Spleen (tissue), 11 donors: ENCODE results near the gene S100A8. TPM values are rescaled to one million over a fixed set of nuclear protein-coding genes. Genes with fewer than 3 reads are reported as not detected.

Experiments
- DNase-seq: peaks from one replicate; pipeline ENCODE4 v3.0.0-alpha.2; 2020
- H3K27ac ChIP-seq, 8 donors: fragments of 200-600 bp; sonication (generic) in 7 of 8; 1 replicate in 4 of 8; 2 replicates in 4 of 8; pipeline versions ENCODE4 v1.5.0 to v1.8.0; 2016 to 2021; ENCODE audit warnings: inconsistent platforms in 4 of 8, mild to moderate bottlenecking in 4 of 8, moderate library complexity in 1 of 8
- H3K27me3 ChIP-seq, 7 donors: fragments of 200-600 bp; sonication (generic) in 6 of 7; replicated peaks in 1 of 7; 1 replicate in 4 of 7; 2 replicates in 3 of 7; pipeline versions ENCODE4 v1.5.0 to v1.8.0; 2016 to 2021; ENCODE audit warnings: inconsistent platforms in 3 of 7, mild to moderate bottlenecking in 1 of 7
- H3K36me3 ChIP-seq, 6 donors: fragments of 200-600 bp; sonication (generic) in 5 of 6; 1 replicate in 4 of 6; 2 replicates in 2 of 6; pipeline versions ENCODE4 v1.5.0 to v1.8.0; 2016 to 2021; ENCODE audit warnings: inconsistent platforms in 2 of 6
- H3K4me1 ChIP-seq, 6 donors: fragments of 200-600 bp; sonication (generic) in 5 of 6; 1 replicate in 3 of 6; 2 replicates in 3 of 6; pipeline versions ENCODE4 v1.5.0 to v1.8.0; 2016 to 2021; ENCODE audit warnings: inconsistent platforms in 3 of 6
- H3K4me3 ChIP-seq, 8 donors: fragments of 200-600 bp; sonication (generic) in 7 of 8; 1 replicate in 4 of 8; 2 replicates in 4 of 8; pipeline versions ENCODE4 v1.5.0 to v1.8.0; 2016 to 2021; ENCODE audit warnings: inconsistent platforms in 4 of 8, mild to moderate bottlenecking in 4 of 8, moderate library complexity in 2 of 8
- H3K9me3 ChIP-seq, 8 donors: fragments of 200-600 bp; sonication (generic) in 7 of 8; 1 replicate in 4 of 8; 2 replicates in 4 of 8; pipeline versions ENCODE4 v1.5.0 to v1.8.0; 2016 to 2021; ENCODE audit warnings: inconsistent platforms in 4 of 8
- POLR2A ChIP-seq, 3 donors: fragments of 450-650 bp; IDR thresholded peaks; one replicate each; pipeline ENCODE4 v1.5.1; 2017; ENCODE audit warnings: antibody characterized with exemption in 3 of 3, mild to moderate bottlenecking in 1 of 3
- POLR2AphosphoS5 ChIP-seq, 3 donors: sonication (generic); formaldehyde crosslinking; IDR thresholded peaks; one replicate each; pipeline ENCODE4 v1.5.1; 2017; ENCODE audit warnings: antibody characterized with exemption in 3 of 3
- WGBS, 5 donors: extraction: QIAGEN DNeasy Blood & Tissue Kit in 3 of 5; methylation state at CpG; one replicate each; pipeline versions ENCODE4 v1.1.5 to v1.1.7; 2013 to 2018; 5-methylcytosine and 5-hydroxymethylcytosine counted together
- intact Hi-C: fragments of 100-400 bp; cut with DNase I; formaldehyde crosslinking; loops from one replicate; pipeline ENCODE4 v1.15.0; 2023; ENCODE audit warnings: low total_unique reads
- polyA plus RNA-seq, 3 donors: library from polyadenylated mRNA; stranded (reverse); fragments of 200-250 nt; gene quantifications; one replicate each; pipeline ENCODE4 v1.2.1, GENCODE V29; 2013
- total RNA-seq, 7 donors: library from RNA; depleted of rRNA in 3 of 7; stranded (reverse); fragments of >200 nt in 3 of 7; fragmentation: NEBNext Ultra II Directional in 4 of 7; extraction: Animal tissue kit (Norgen Biotek cat#: 25700) in 4 of 7; gene quantifications; one replicate each; pipeline versions ENCODE4 v1.1.0 to v1.2.1, GENCODE V29; 2016 to 2021
- TF ChIP-seq, protein P1 (sequence below), 11 experiments: fragments of 200-600 bp in 7 of 11; fragments of 450-650 bp in 4 of 11; sonication (generic) in 4 of 11; IDR thresholded peaks in 8 of 11; conservative IDR thresholded peaks in 3 of 11; 1 replicate in 7 of 11; 2 replicates in 4 of 11; pipeline versions ENCODE4 v1.4.0 to v1.8.0; 2016 to 2021; ENCODE audit warnings: antibody characterized with exemption in 11 of 11, inconsistent platforms in 4 of 11, mild to moderate bottlenecking in 1 of 11
- donor health status: healthy with polysubstance abuse.
- donor health status: DM: no; HTN: no; CAD: no; lungs with moderate emphysema.
- donor health status: DM: no; HTN: no; CAD: no.
- donor health status: Bipolar disorder and iron deficiency.
- donor health status: healthy.
- donor health status: DM: no; HTN: no; CAD: no.
- donor health status: DM: yes; HTN: yes; CAD: no.

S100A8 gene
- total and polyA plus RNA-seq, 10 donors = 756 to 7,676 (median 1,458) TPM

DNA sequence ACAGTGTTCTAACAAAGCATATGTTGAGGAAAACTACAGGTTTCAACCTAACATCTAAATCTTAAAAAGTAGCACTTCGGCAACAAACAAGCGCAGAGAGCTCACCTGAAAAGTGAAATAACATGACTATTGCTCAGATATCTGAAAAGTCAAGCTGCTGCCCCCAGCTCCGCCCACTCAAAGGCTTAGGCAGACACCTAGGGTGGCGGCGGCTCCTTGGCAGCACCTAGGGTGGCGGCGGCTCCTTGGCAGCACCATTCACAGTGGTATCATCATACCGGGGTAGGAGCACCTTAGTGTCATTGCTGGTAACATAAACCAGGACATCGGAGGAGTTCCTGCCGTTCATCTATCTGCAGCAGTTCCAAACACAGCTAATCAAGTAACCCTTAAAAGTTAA lies 11.3 kb downstream of the S100A8 start:
- DNase-seq = peak; percentile 33
- TF ChIP-seq POLR2A (IDR thresholded peaks at IDR 0.05) (no peak), POLR2AphosphoS5 (IDR thresholded peaks at IDR 0.05) (no peak)
- TF ChIP-seq, protein P1, sequence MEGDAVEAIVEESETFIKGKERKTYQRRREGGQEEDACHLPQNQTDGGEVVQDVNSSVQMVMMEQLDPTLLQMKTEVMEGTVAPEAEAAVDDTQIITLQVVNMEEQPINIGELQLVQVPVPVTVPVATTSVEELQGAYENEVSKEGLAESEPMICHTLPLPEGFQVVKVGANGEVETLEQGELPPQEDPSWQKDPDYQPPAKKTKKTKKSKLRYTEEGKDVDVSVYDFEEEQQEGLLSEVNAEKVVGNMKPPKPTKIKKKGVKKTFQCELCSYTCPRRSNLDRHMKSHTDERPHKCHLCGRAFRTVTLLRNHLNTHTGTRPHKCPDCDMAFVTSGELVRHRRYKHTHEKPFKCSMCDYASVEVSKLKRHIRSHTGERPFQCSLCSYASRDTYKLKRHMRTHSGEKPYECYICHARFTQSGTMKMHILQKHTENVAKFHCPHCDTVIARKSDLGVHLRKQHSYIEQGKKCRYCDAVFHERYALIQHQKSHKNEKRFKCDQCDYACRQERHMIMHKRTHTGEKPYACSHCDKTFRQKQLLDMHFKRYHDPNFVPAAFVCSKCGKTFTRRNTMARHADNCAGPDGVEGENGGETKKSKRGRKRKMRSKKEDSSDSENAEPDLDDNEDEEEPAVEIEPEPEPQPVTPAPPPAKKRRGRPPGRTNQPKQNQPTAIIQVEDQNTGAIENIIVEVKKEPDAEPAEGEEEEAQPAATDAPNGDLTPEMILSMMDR (IDR thresholded peaks at IDR 0.05 in 8 of 11, conservative IDR thresholded peaks at IDR 0.05 in 3 of 11) = no peak
- H3K4me1 ChIP-seq = peaks cover 0 to 25% (median 0%) of the 10 kb centered on the region in 6 donors
- no peak overlapping the region for H3K27ac ChIP-seq
- H3K9me3 ChIP-seq = peaks cover 3 to 28% (median 17%) of the 10 kb centered on the region in 8 donors
- WGBS, 5 donors = 87 to 94% (median 92%) methylated on average over 10 of the region's 10 CpGs
- intact Hi-C loops = no loop called here
- peaks cover 0 to 28% (median 0%) of the 10 kb centered on the region in 7 donors for H3K27me3 ChIP-seq
- no peak overlapping the region for H3K4me3 ChIP-seq
- H3K36me3 ChIP-seq = no peaks in the 10 kb centered on the region

DNA sequence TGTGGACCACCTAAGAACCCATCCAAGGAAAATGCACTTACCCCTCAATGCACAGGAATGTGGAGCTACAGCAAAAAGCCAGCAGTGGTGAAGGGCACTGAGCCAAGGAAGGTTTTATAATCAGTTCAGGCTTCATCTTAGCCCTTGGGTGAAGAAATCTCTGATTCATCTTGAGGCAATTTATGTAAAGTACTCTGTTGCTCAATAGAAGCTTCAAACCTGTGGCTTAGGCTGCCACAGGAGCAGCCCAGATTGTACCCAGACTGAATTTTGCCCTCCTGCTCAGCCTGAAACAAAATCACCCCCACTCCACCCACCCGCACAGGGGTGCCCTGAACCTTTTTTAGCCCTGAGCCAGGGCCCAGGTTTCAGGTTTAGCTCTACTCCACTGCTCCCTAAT lies 15.4 kb downstream of the S100A8 start, which contains the start of gene S100A12:
S100A12 (minus strand) TSS at position 111 of the 400 bp plus-strand sequence. CDS start 1,029 bp downstream, outside the sequence.
- Histone ChIP-seq H3K4me1 (peaks cover 0 to 30% (median 0%) of the 10 kb centered on the region in 6 donors), H3K27ac (peak within 1 kb of the TSS in 7 of 8 donors; percentile 57 to 95 (median 77)), H3K27me3 (peaks cover 0 to 33% (median 0%) of the 10 kb centered on the region in 7 donors), H3K36me3 (no peaks in the 10 kb centered on the region), H3K4me3 (peak within 1 kb of the TSS in 3 of 8 donors; percentile 5 to 54 (median 16)), H3K9me3 (peaks cover 0 to 4% (median under 1%) of the 10 kb centered on the region in 8 donors)
- intact Hi-C loops = no loop called here
- WGBS, 5 donors = 53 to 91% (median 76%) methylated on average over 1 of the region's 1 CpG
- peak; percentile 69 for DNase-seq
- TF ChIP-seq POLR2A (IDR thresholded peaks at IDR 0.05) = no peak
- peak in 1 of 3 donors; percentile 56 for TF ChIP-seq POLR2AphosphoS5 (IDR thresholded peaks at IDR 0.05)

DNA sequence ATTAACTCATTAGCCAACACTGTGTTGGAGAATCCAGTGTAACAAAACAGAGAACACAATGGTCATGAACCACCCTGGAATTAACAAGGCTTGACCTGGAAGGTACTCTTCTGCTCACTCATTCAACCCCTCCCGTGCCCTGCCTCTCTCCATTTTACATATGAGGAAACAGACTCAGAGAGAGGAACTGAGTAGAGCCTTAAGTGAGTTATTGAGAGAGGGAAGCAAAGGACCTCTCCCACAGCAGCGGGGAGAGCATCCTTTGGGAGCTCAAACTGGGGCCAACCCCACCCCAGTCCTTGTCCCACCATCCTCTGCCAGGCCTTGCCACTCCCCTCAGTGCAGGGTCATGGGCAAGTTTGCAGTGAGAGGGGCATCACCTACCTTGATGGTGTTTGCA lies 16.8 kb downstream of the S100A8 start:
- Histone ChIP-seq H3K36me3 (no peaks in the 10 kb centered on the region), H3K27me3 (peaks cover 0 to 33% (median 0%) of the 10 kb centered on the region in 7 donors), H3K27ac (peak overlapping the region in 7 of 8 donors; percentile 57 to 95 (median 77)), H3K4me1 (peaks cover 0 to 30% (median 0%) of the 10 kb centered on the region in 6 donors), H3K9me3 (no peaks in the 10 kb centered on the region), H3K4me3 (peak overlapping the region in 2 of 8 donors; percentile 16 to 54)
- TF ChIP-seq POLR2A (IDR thresholded peaks at IDR 0.05) = no peak
- peak in 1 of 3 donors; percentile 23 for TF ChIP-seq POLR2AphosphoS5 (IDR thresholded peaks at IDR 0.05)
- TF ChIP-seq, protein P1 (IDR thresholded peaks at IDR 0.05 in 8 of 11, conservative IDR thresholded peaks at IDR 0.05 in 3 of 11) = no peak
- DNase-seq = peak; percentile 70
- 32 to 68% (median 51%) methylated on average over 2 of the region's 2 CpGs for WGBS, 5 donors
- intact Hi-C loops = no loop called here

DNA sequence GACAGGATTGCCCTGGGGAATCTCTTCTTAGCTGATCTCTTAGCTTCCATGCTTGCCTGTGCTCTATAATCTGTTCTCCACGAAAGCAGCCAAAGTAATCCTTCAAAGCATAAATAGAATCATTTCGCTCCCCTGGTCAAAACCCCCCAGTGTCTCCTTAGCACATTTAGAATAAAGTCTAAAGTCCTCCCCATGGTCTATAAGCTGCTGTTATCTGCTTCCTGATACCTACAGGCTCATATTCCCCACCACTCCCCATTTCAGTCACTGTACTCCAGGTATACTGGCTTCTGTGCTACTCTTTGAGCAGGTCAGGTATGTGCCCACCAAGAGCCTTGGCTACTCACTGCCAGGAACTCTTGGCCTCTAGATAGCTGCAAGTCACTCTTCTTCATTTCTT lies 18.3 kb downstream of the S100A8 start:
- H3K27ac ChIP-seq = peak overlapping the region in 5 of 8 donors; percentile 28 to 95 (median 85)
- H3K36me3 ChIP-seq = no peaks in the 10 kb centered on the region
- peaks cover 0 to 24% (median 0%) of the 10 kb centered on the region in 6 donors for H3K4me1 ChIP-seq
- 86 to 93% (median 92%) methylated on average over 2 of the region's 2 CpGs for WGBS, 5 donors
- no peak for DNase-seq
- TF ChIP-seq POLR2AphosphoS5 (IDR thresholded peaks at IDR 0.05) (no peak), POLR2A (IDR thresholded peaks at IDR 0.05) (no peak)
- TF ChIP-seq, protein P1 (IDR thresholded peaks at IDR 0.05 in 8 of 11, conservative IDR thresholded peaks at IDR 0.05 in 3 of 11) = no peak
- peaks cover 0 to 30% (median 0%) of the 10 kb centered on the region in 7 donors for H3K27me3 ChIP-seq
- H3K9me3 ChIP-seq = no peaks in the 10 kb centered on the region
- intact Hi-C loops = no loop called here
- H3K4me3 ChIP-seq = peak overlapping the region in 1 of 8 donors; percentile 11
